Erythroblast (primary cell): ENCODE results near the gene FIG4.

Source experiments
- GATA1 ChIP-seq: IDR thresholded peaks from 2 replicates; pipeline ENCODE4 v1.6.1; 2011; ENCODE audit warnings: low read depth, mild to moderate bottlenecking, control low read depth, low read length, moderate library complexity
- POLR2A ChIP-seq: IDR thresholded peaks from 2 replicates; pipeline ENCODE4 v1.6.1; 2011; ENCODE audit warnings: mild to moderate bottlenecking, low read length

- TF ChIP-seq POLR2A, result no peak
- TF ChIP-seq GATA1, result no peak
Observed at GRCh38 chr6:109804020-109804419, 112.9 kb downstream of the FIG4 start.
